Prostate gland (tissue), 2 donors: ENCODE data around the gene PITX2. TPM values are rescaled to one million over a fixed set of nuclear protein-coding genes. Genes with fewer than 3 reads are reported as not detected.

ENCODE experiments used
- DNase-seq: peaks from one replicate; pipeline ENCODE4 v3.0.0-alpha.2; 2019; ENCODE audit warnings: low spot score
- H3K27ac ChIP-seq, 2 donors: fragments of 200-600 bp; sonication (generic); 2 replicates each; pipeline ENCODE4 v1.5.1; 2017 to 2019
- H3K27me3 ChIP-seq: fragments of 200-600 bp; sonication (generic); replicated peaks from 2 replicates; pipeline ENCODE4 v1.5.1; 2019; ENCODE audit not compliant: insufficient read depth
- H3K36me3 ChIP-seq, 2 donors: fragments of 200-600 bp; sonication (generic); 1 replicate in 1 of 2; 2 replicates in 1 of 2; pipeline versions ENCODE4 v1.5.1 to v1.8.1; 2017 to 2019
- H3K4me1 ChIP-seq: fragments of 200-600 bp; sonication (generic); replicated peaks from 2 replicates; pipeline ENCODE4 v1.5.1; 2019
- H3K4me3 ChIP-seq, 2 donors: fragments of 200-600 bp; sonication (generic); 2 replicates each; pipeline ENCODE4 v1.5.1; 2017 to 2019
- H3K9me3 ChIP-seq: fragments of 200-600 bp; sonication (generic); 2 replicates; pipeline ENCODE4 v1.5.1; 2017
- POLR2A ChIP-seq: fragments of 450-650 bp; IDR thresholded peaks from one replicate; pipeline ENCODE4 v1.6.1; 2016; ENCODE audit warnings: antibody characterized with exemption, mild to moderate bottlenecking
- POLR2AphosphoS5 ChIP-seq: sonication (generic); formaldehyde crosslinking; IDR thresholded peaks from one replicate; pipeline ENCODE4 v1.6.1; 2017; ENCODE audit warnings: antibody characterized with exemption
- WGBS: methylation state at CpG from one replicate; pipeline ENCODE4 v1.1.5; 2018; 5-methylcytosine and 5-hydroxymethylcytosine counted together
- intact Hi-C: fragments of 100-400 bp; cut with DNase I; formaldehyde crosslinking; loops from one replicate; pipeline ENCODE4 v1.14.2; 2022
- total RNA-seq, 2 donors: library from RNA; depleted of rRNA; stranded (reverse); fragments of >200 nt; gene quantifications; one replicate each; pipeline ENCODE4 v1.1.0, GENCODE V29; 2016
- TF ChIP-seq, protein P1 (sequence below), 4 experiments: fragments of 200-600 bp in 2 of 4; fragments of 450-650 bp in 2 of 4; sonication (generic) in 2 of 4; IDR thresholded peaks; 1 replicate in 3 of 4; 2 replicates in 1 of 4; pipeline ENCODE4 v1.5.1; 2016 to 2019; ENCODE audit warnings: antibody characterized with exemption in 4 of 4, mild to moderate bottlenecking in 2 of 4, moderate library complexity in 2 of 4

Gene PITX2
- total RNA-seq, 2 donors from 2014 or later = 2.0 to 2.3 TPM

DNA sequence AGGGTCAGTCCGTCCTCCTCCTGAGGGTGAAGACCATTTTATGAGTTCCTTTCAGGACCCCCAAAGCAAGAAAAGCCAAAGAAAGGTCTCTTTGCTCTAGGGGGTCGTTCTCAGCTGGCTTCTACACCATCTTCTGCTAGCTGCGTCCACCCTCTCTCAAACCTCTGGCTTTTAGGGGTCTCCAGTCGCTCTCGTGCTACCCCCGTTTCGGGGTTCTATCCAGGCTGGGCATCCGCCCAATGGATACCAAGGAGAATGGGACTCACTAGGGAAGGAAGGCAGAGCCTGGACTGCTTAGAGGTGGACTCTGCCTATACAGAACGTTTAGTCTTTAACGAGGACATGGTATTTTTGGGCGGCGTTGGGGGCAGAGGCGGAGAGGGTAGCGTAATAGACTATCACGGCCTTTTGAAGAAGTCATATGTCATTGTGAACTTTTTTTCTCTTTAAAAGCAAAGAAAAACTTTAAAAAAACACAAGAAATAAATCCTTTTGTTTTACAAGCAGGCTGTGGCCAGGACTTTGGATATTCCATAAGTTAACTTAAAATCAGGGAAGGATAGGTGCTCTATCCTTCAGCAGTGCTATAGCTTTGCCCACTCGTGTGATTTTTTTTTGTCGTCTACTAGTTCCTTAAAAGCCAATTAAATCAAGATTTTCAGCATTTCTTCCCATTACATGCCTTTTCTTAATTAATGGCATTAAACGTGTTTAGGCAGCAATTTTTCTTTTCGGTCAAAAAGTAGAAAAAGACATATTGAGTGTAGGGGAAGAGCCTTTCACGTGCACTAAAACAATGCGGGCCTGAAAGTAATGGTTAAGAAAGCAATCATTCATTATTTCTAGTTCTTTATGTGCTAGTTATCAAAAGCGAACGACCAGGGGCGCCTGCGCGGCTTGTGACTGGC lies 7.2 kb upstream of the PITX2 start:
- H3K27me3 ChIP-seq = peaks cover 73% of the 10 kb centered on the region
- no peak overlapping the region for H3K4me3 ChIP-seq
- no peaks in the 10 kb centered on the region for H3K4me1 ChIP-seq
- H3K27ac ChIP-seq = no peak overlapping the region
- TF ChIP-seq, protein P1, sequence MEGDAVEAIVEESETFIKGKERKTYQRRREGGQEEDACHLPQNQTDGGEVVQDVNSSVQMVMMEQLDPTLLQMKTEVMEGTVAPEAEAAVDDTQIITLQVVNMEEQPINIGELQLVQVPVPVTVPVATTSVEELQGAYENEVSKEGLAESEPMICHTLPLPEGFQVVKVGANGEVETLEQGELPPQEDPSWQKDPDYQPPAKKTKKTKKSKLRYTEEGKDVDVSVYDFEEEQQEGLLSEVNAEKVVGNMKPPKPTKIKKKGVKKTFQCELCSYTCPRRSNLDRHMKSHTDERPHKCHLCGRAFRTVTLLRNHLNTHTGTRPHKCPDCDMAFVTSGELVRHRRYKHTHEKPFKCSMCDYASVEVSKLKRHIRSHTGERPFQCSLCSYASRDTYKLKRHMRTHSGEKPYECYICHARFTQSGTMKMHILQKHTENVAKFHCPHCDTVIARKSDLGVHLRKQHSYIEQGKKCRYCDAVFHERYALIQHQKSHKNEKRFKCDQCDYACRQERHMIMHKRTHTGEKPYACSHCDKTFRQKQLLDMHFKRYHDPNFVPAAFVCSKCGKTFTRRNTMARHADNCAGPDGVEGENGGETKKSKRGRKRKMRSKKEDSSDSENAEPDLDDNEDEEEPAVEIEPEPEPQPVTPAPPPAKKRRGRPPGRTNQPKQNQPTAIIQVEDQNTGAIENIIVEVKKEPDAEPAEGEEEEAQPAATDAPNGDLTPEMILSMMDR (IDR thresholded peaks at IDR 0.05) = no peak
- TF ChIP-seq POLR2AphosphoS5 (no peak), POLR2A (no peak)
- no peak for DNase-seq
- H3K36me3 ChIP-seq = no peaks in the 10 kb centered on the region
- no peaks in the 10 kb centered on the region for H3K9me3 ChIP-seq
- intact Hi-C loops = loop anchor here (5.0 to 10.0 kb wide), 3 partner anchors 652 to 1305 kb away; no protein-coding TSS in a partner anchor
- 32% methylated on average over 26 of the region's 26 CpGs for WGBS

DNA sequence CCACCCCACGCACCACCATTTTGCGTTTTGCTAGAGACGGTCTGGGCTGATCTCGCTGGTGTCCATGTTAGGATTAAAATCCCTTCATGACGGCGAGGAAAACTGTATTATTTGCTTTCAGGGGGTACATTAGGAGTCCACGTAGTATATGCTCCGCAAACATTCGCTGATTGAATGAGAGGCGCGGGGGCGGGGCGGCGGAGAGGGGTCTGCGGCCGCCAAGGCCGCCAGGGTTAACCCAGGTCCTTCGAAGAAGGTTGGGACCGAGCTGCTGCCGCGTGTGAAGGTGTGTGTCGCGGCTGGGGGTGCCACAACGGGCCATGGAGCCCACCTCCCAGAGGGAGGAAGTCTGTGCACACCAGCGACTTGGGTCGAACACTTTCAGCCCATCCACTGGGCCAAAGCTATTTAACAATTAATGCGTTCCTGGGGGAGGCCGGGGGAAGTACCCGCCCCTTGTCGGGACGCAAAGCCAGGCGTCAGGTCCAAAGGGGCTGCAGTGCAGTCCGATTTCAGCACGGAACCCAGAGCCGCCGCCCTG lies 6.4 kb upstream of the PITX2 start:
- H3K27me3 ChIP-seq = peaks cover 68% of the 10 kb centered on the region

DNA sequence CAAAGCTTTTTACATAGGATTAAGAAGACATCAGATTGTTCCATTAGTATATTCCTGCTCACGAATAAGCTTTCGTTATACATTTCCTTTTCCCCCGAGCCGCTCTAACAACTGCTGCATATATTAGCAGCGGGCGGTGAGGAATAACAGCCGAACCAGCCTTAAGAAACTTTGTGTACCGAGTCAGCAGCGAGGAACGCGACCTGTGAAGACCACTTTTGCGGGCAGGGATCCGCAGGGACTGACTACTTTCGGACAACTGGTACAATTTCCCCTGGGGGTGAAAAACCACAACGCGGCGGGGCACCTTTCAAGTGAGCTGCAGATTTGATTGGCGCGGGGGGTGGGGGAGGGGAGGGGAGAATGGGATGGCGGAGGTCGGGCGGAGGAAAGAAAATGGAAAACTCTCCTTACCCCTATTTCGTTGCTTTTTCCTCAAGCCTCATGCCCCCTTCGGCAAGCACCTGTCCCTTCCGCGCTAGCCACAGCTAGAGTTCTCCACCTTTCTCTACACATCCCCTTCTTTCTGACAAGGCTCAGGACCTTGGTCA lies 5.9 kb upstream of the PITX2 start:
- Histone ChIP-seq H3K9me3 (no peaks in the 10 kb centered on the region), H3K4me3 (no peak overlapping the region), H3K27ac (no peak overlapping the region), H3K4me1 (no peaks in the 10 kb centered on the region), H3K36me3 (no peaks in the 10 kb centered on the region), H3K27me3 (peaks cover 62% of the 10 kb centered on the region)
- 20% methylated on average over 26 of the region's 26 CpGs for WGBS
- intact Hi-C loops = loop anchor here (5.0 to 10.0 kb wide), 2 partner anchors 654 to 1306 kb away; no protein-coding TSS in a partner anchor
- TF ChIP-seq, protein P1 (IDR thresholded peaks at IDR 0.05) = no peak
- TF ChIP-seq POLR2A = no peak
- TF ChIP-seq POLR2AphosphoS5 = no peak
- no peak for DNase-seq

More for the DNA sequence above, 6.4 kb upstream of the PITX2 start:
- Histone ChIP-seq H3K9me3 (no peaks in the 10 kb centered on the region), H3K36me3 (no peaks in the 10 kb centered on the region), H3K4me1 (no peaks in the 10 kb centered on the region), H3K4me3 (no peak overlapping the region), H3K27ac (no peak overlapping the region)
- 19% methylated on average over 36 of the region's 36 CpGs for WGBS
- TF ChIP-seq, protein P1 (IDR thresholded peaks at IDR 0.05) = no peak
- TF ChIP-seq POLR2A = no peak
- no peak for TF ChIP-seq POLR2AphosphoS5
- intact Hi-C loops = loop anchor here (5.0 to 10.0 kb wide), 2 partner anchors 653 to 1306 kb away; no protein-coding TSS in a partner anchor
- DNase-seq = no peak

DNA sequence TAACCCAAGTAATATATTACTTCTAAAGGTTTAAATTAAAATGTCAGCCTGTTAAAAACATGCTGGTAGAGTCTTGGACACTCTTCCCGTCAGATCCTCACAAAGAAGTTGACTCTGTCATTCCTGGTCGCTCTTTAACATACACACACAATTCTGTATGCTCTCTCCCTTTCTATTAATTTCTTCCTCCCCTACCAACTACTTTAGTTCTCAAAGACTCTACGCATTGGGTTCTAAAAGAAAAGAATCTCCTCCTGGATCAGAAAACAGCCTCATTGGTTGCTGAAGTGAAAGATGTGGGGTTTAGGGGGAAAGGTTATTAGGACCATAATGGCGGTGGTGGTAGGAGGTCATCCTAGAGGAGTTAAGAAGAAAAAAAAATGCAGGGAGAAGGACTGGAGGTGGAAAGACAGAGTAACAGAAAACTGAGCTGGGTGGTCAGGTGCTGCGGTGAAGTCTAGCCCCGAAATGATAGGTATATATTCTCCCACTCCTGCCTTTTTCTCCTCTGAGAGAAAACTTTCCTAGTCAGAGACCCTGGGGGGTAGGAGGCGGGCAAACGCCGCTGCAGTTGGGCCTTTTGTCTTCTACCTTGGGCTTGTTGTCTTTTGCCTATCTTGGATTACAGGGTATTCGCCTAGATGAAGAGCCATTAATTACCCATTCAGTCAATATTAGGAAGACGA lies 5.2 kb upstream of the PITX2 start:
- H3K4me3 ChIP-seq = no peak overlapping the region
- H3K27ac ChIP-seq = no peak overlapping the region
- intact Hi-C loops = loop anchor here (5.0 to 10.0 kb wide), 2 partner anchors 654 to 1307 kb away; no protein-coding TSS in a partner anchor
- no peak for DNase-seq
- TF ChIP-seq, protein P1 (IDR thresholded peaks at IDR 0.05) = no peak
- no peak for TF ChIP-seq POLR2AphosphoS5
- TF ChIP-seq POLR2A = no peak
- WGBS = 38% methylated on average over 11 of the region's 11 CpGs
- H3K27me3 ChIP-seq = peaks cover 57% of the 10 kb centered on the region
- H3K9me3 ChIP-seq = no peaks in the 10 kb centered on the region
- no peaks in the 10 kb centered on the region for H3K4me1 ChIP-seq
- no peaks in the 10 kb centered on the region for H3K36me3 ChIP-seq
